MM.1S (cell line): Measurements from ENCODE around the gene INPP5D.

Source experiments
- DNase-seq: peaks from one replicate; pipeline ENCODE4 v3.0.0-alpha.2; 2015
- H2AFZ ChIP-seq: fragments of 300-600 bp; sonication (generic); 2 replicates; pipeline ENCODE4 v1.6.0; 2016; ENCODE audit warnings: antibody characterized with exemption, low read length
- H3F3A ChIP-seq: fragments of 300-600 bp; sonication (generic); 2 replicates; pipeline ENCODE4 v1.6.1; 2016; ENCODE audit warnings: mild to moderate bottlenecking, antibody characterized with exemption, low read length, moderate library complexity, mixed read lengths; ENCODE audit not compliant: insufficient read depth
- H3K27ac ChIP-seq: fragments of 300-600 bp; sonication (generic); 2 replicates; pipeline ENCODE4 v1.5.1; 2016; ENCODE audit warnings: mild to moderate bottlenecking, low read length
- H3K27me3 ChIP-seq: fragments of 300-600 bp; sonication (generic); replicated peaks from 2 replicates; pipeline ENCODE4 v1.6.0; 2016; ENCODE audit warnings: low read length; ENCODE audit not compliant: insufficient read depth
- H3K36me3 ChIP-seq: fragments of 300-600 bp; sonication (generic); replicated peaks from 2 replicates; pipeline ENCODE4 v1.6.1; 2016; ENCODE audit warnings: mild to moderate bottlenecking, low read length, mixed read lengths; ENCODE audit not compliant: insufficient read depth
- H3K4me1 ChIP-seq: fragments of 300-600 bp; sonication (generic); 2 replicates; pipeline ENCODE4 v1.6.1; 2016; ENCODE audit warnings: low read length, mixed read lengths
- H3K4me2 ChIP-seq: fragments of 300-600 bp; sonication (generic); 2 replicates; pipeline ENCODE4 v1.6.0; 2016; ENCODE audit warnings: low read depth, low read length
- H3K4me3 ChIP-seq: fragments of 300-600 bp; sonication (generic); 2 replicates; pipeline ENCODE4 v1.5.1; 2016; ENCODE audit warnings: low read length, mixed read lengths
- H3K79me2 ChIP-seq: fragments of 300-600 bp; sonication (generic); 2 replicates; pipeline ENCODE4 v1.6.1; 2016; ENCODE audit warnings: mixed run types, low read length, mixed read lengths
- H3K9ac ChIP-seq: fragments of 300-600 bp; sonication (generic); 2 replicates; pipeline ENCODE4 v1.6.1; 2016; ENCODE audit warnings: low read length, mixed read lengths
- H3K9me2 ChIP-seq: fragments of 300-600 bp; sonication (generic); replicated peaks from 2 replicates; pipeline ENCODE4 v1.6.1; 2016; ENCODE audit warnings: mild to moderate bottlenecking, low read length, mixed read lengths; ENCODE audit not compliant: insufficient read depth
- H3K9me3 ChIP-seq: fragments of 300-600 bp; sonication (generic); replicated peaks from 2 replicates; pipeline ENCODE4 v1.6.1; 2016; ENCODE audit warnings: mild to moderate bottlenecking, low read length, mixed read lengths; ENCODE audit not compliant: insufficient read depth
- H4K20me1 ChIP-seq: fragments of 300-600 bp; sonication (generic); 2 replicates; pipeline ENCODE4 v1.6.1; 2016; ENCODE audit warnings: mild to moderate bottlenecking, low read length, moderate library complexity, mixed read lengths; ENCODE audit not compliant: insufficient read depth
- EZH2 ChIP-seq: fragments of 300-600 bp; sonication (generic); optimal IDR thresholded peaks from 2 replicates; pipeline ENCODE3; 2017; ENCODE audit warnings: low read depth, mild to moderate bottlenecking, antibody characterized with exemption, low read length, mixed read lengths
- EZH2phosphoT487 ChIP-seq: fragments of 300-600 bp; sonication (generic); IDR thresholded peaks from 2 replicates; pipeline ENCODE4 v1.6.1; 2018; ENCODE audit warnings: antibody characterized with exemption, low read length
- TF ChIP-seq, protein P1 (sequence below): fragments of 300-600 bp; sonication (generic); IDR thresholded peaks from 2 replicates; pipeline ENCODE4 v1.5.1; 2016; ENCODE audit warnings: antibody characterized with exemption, low read length, mixed read lengths

The INPP5D gene

GRCh38 chr2:233248999-233249398 lies 188.9 kb downstream of the INPP5D start:
- Histone ChIP-seq H3K27me3 (no peaks in the 10 kb centered on the region), H3K4me2 (no peak overlapping the region), H3K79me2 (peaks cover 25% of the 10 kb centered on the region), H2AFZ (no peak overlapping the region), H3K27ac (no peak overlapping the region), H4K20me1 (no peaks in the 10 kb centered on the region), H3K9me2 (no peaks in the 10 kb centered on the region), H3K36me3 (no peaks in the 10 kb centered on the region), H3K4me1 (no peaks in the 10 kb centered on the region; the same call in 1 of the 2 replicates), H3F3A (peaks cover 3% of the 10 kb centered on the region; the same call in 1 of the 2 replicates), H3K9me3 (no peaks in the 10 kb centered on the region), H3K4me3 (no peak overlapping the region), H3K9ac (no peak overlapping the region)
- DNase-seq, result no peak
- TF ChIP-seq, protein P1, sequence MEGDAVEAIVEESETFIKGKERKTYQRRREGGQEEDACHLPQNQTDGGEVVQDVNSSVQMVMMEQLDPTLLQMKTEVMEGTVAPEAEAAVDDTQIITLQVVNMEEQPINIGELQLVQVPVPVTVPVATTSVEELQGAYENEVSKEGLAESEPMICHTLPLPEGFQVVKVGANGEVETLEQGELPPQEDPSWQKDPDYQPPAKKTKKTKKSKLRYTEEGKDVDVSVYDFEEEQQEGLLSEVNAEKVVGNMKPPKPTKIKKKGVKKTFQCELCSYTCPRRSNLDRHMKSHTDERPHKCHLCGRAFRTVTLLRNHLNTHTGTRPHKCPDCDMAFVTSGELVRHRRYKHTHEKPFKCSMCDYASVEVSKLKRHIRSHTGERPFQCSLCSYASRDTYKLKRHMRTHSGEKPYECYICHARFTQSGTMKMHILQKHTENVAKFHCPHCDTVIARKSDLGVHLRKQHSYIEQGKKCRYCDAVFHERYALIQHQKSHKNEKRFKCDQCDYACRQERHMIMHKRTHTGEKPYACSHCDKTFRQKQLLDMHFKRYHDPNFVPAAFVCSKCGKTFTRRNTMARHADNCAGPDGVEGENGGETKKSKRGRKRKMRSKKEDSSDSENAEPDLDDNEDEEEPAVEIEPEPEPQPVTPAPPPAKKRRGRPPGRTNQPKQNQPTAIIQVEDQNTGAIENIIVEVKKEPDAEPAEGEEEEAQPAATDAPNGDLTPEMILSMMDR, result no peak
- TF ChIP-seq EZH2phosphoT487 (no peak), EZH2 (no peak)

DNA sequence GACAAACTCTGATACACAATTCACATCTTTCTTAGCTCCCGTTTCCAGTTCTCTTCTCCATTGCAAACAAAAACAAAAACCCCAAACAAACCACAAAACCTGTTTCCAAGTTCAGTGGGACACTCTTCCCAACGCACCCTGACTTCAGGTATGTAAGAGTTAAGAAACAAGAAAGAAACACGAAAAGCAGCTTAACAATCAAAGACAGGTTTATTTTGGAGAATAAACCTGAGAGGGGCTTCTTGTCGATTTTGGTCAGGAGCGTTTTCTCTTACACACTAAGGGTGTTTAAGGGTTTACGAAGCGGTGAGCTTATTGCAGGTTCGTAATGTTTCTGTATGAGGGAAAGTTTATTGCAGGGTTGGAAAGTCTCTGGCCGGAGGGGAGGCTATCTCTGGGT lies 190.4 kb downstream of the INPP5D start:
- H3K27ac ChIP-seq, result no peak overlapping the region
- no peaks in the 10 kb centered on the region for H4K20me1 ChIP-seq
- H3K27me3 ChIP-seq, result no peaks in the 10 kb centered on the region
- H3K4me1 ChIP-seq, result no peaks in the 10 kb centered on the region; the same call in 1 of the 2 replicates
- H3K4me3 ChIP-seq, result no peak overlapping the region
- no peaks in the 10 kb centered on the region for H3K36me3 ChIP-seq
- H3K4me2 ChIP-seq, result no peak overlapping the region
- no peak overlapping the region for H3K9ac ChIP-seq
- peaks cover 4% of the 10 kb centered on the region; the same call in 1 of the 2 replicates for H3F3A ChIP-seq
- H3K79me2 ChIP-seq, result peaks cover 39% of the 10 kb centered on the region
- peak overlapping the region; percentile 81; the same call in 1 of the 2 replicates for H2AFZ ChIP-seq
- no peaks in the 10 kb centered on the region for H3K9me3 ChIP-seq
- TF ChIP-seq EZH2phosphoT487 (no peak), EZH2 (no peak)
- TF ChIP-seq, protein P1, result no peak
- no peak for DNase-seq
- H3K9me2 ChIP-seq, result no peaks in the 10 kb centered on the region

- Histone ChIP-seq H3K36me3 (no peaks in the 10 kb centered on the region), H3K9ac (peak overlapping the region; percentile 89; the same call in 1 of the 2 replicates), H3K9me2 (no peaks in the 10 kb centered on the region), H3F3A (peaks cover 4% of the 10 kb centered on the region; the same call in 1 of the 2 replicates), H3K9me3 (no peaks in the 10 kb centered on the region), H3K4me2 (peak overlapping the region; percentile 56), H3K27me3 (no peaks in the 10 kb centered on the region), H3K4me3 (peak overlapping the region; percentile 96; the same call in 1 of the 2 replicates), H4K20me1 (no peaks in the 10 kb centered on the region), H2AFZ (peak overlapping the region; percentile 81), H3K4me1 (no peaks in the 10 kb centered on the region; the same call in 1 of the 2 replicates), H3K79me2 (peaks cover 43% of the 10 kb centered on the region), H3K27ac (peak overlapping the region; percentile 44; the same call in 1 of the 2 replicates)
- TF ChIP-seq, protein P1, result no peak
- TF ChIP-seq EZH2phosphoT487 (no peak), EZH2 (no peak)
- peak; percentile 9 for DNase-seq
These were observed 190.8 kb downstream of the INPP5D start for GRCh38 chr2:233250985-233251305.
